ENCODE data around the gene ITPR2. TPM values are rescaled to one million over a fixed set of nuclear protein-coding genes. Genes with fewer than 3 reads are reported as not detected.

Gene ITPR2
- total RNA-seq, 4 donors from 2014 or later = 42.8 to 62.5 (median 52.1) TPM

- H3K4me3 ChIP-seq (ENCODE audit: low read depth, poor library complexity, severe bottlenecking) = no peak overlapping the region
- TF ChIP-seq POLR2A (IDR thresholded peaks at IDR 0.05) = no peak
- TF ChIP-seq, protein P1, sequence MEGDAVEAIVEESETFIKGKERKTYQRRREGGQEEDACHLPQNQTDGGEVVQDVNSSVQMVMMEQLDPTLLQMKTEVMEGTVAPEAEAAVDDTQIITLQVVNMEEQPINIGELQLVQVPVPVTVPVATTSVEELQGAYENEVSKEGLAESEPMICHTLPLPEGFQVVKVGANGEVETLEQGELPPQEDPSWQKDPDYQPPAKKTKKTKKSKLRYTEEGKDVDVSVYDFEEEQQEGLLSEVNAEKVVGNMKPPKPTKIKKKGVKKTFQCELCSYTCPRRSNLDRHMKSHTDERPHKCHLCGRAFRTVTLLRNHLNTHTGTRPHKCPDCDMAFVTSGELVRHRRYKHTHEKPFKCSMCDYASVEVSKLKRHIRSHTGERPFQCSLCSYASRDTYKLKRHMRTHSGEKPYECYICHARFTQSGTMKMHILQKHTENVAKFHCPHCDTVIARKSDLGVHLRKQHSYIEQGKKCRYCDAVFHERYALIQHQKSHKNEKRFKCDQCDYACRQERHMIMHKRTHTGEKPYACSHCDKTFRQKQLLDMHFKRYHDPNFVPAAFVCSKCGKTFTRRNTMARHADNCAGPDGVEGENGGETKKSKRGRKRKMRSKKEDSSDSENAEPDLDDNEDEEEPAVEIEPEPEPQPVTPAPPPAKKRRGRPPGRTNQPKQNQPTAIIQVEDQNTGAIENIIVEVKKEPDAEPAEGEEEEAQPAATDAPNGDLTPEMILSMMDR (IDR thresholded peaks at IDR 0.05) = no peak
- intact Hi-C loops (cut with DNase I; ENCODE audit: low total_unique reads) = no loop called here
- 91 to 93% methylated on average over 13 of the region's 13 CpGs for WGBS, 2 donors
- DNase-seq (ENCODE audit: low spot score in 2 of 2) = no peak
Observed at GRCh38 chr12:26727482-26728204, 105.4 kb downstream of the ITPR2 start.

GRCh38 chr12:26726956-26727355 lies 106.0 kb downstream of the ITPR2 start:
- no peak for DNase-seq (ENCODE audit: low spot score in 2 of 2)
- TF ChIP-seq, protein P1 (IDR thresholded peaks at IDR 0.05) = no peak
- TF ChIP-seq POLR2A (IDR thresholded peaks at IDR 0.05) = no peak
- H3K4me3 ChIP-seq (ENCODE audit: low read depth, poor library complexity, severe bottlenecking) = no peak overlapping the region
- intact Hi-C loops (cut with DNase I; ENCODE audit: low total_unique reads) = no loop called here
- WGBS, 2 donors = 39 to 42% methylated on average over 2 of the region's 2 CpGs

- WGBS, 2 donors = 45 to 67% methylated on average over 2 of the region's 2 CpGs
- TF ChIP-seq POLR2A (IDR thresholded peaks at IDR 0.05) = no peak
- TF ChIP-seq, protein P1 (IDR thresholded peaks at IDR 0.05) = no peak
- H3K4me3 ChIP-seq (ENCODE audit: low read depth, poor library complexity, severe bottlenecking) = no peak overlapping the region
- intact Hi-C loops (cut with DNase I; ENCODE audit: low total_unique reads) = no loop called here
- DNase-seq (ENCODE audit: low spot score in 2 of 2) = no peak
Observed at GRCh38 chr12:26725276-26725916, 107.6 kb downstream of the ITPR2 start.

- TF ChIP-seq, protein P1 (IDR thresholded peaks at IDR 0.05) = no peak
- TF ChIP-seq POLR2A (IDR thresholded peaks at IDR 0.05) = no peak
- WGBS, 2 donors = 37 to 44% methylated on average over 4 of the region's 4 CpGs
- no peak overlapping the region for H3K4me3 ChIP-seq (ENCODE audit: low read depth, poor library complexity, severe bottlenecking)
- DNase-seq (ENCODE audit: low spot score in 2 of 2) = no peak
- intact Hi-C loops (cut with DNase I; ENCODE audit: low total_unique reads) = no loop called here
Observed at GRCh38 chr12:26724309-26724702, 108.7 kb downstream of the ITPR2 start.

- no peak for TF ChIP-seq POLR2A (IDR thresholded peaks at IDR 0.05)
- TF ChIP-seq, protein P1 (IDR thresholded peaks at IDR 0.05) = no peak
- intact Hi-C loops (cut with DNase I; ENCODE audit: low total_unique reads) = no loop called here
- WGBS, 2 donors = 56 to 71% methylated on average over 8 of the region's 8 CpGs
- H3K4me3 ChIP-seq (ENCODE audit: low read depth, poor library complexity, severe bottlenecking) = no peak overlapping the region
- no peak for DNase-seq (ENCODE audit: low spot score in 2 of 2)
Observed at GRCh38 chr12:26723379-26724308, 109.3 kb downstream of the ITPR2 start.

Data from lower leg skin (tissue), 4 donors.